ENCODE measurements around the gene TSSC4.

The TSSC4 gene

GRCh38 chr11:2436013-2436520 is 35.5 kb downstream of the TSSC4 start:
- no peak overlapping the region for H3K9ac ChIP-seq (ENCODE audit: low read depth, low read length)
- no peaks in the 10 kb centered on the region for H3K9me3 ChIP-seq (ENCODE audit: control insufficient read depth, insufficient read depth, low read length)
- H3K4me1 ChIP-seq (ENCODE audit: control insufficient read depth, insufficient read depth, low read length): no peaks in the 10 kb centered on the region
- no peaks in the 10 kb centered on the region for H3K36me3 ChIP-seq (ENCODE audit: control insufficient read depth, insufficient read depth, low read length)
- H3K27me3 ChIP-seq (ENCODE audit: control insufficient read depth, insufficient read depth, low read length): peaks cover 10% of the 10 kb centered on the region
- H3K4me3 ChIP-seq (ENCODE audit: low read depth, low read length): no peak overlapping the region

GRCh38 chr11:2436521-2437031 is 36.0 kb downstream of the TSSC4 start:
- H3K4me3 ChIP-seq (ENCODE audit: low read depth, low read length): no peak overlapping the region
- H3K4me1 ChIP-seq (ENCODE audit: control insufficient read depth, insufficient read depth, low read length): no peaks in the 10 kb centered on the region
- H3K27me3 ChIP-seq (ENCODE audit: control insufficient read depth, insufficient read depth, low read length): peaks cover 11% of the 10 kb centered on the region
- H3K9me3 ChIP-seq (ENCODE audit: control insufficient read depth, insufficient read depth, low read length): no peaks in the 10 kb centered on the region
- H3K36me3 ChIP-seq (ENCODE audit: control insufficient read depth, insufficient read depth, low read length): no peaks in the 10 kb centered on the region
- no peak overlapping the region for H3K9ac ChIP-seq (ENCODE audit: low read depth, low read length)

- H3K9me3 ChIP-seq (ENCODE audit: control insufficient read depth, insufficient read depth, low read length): no peaks in the 10 kb centered on the region
- no peaks in the 10 kb centered on the region for H3K36me3 ChIP-seq (ENCODE audit: control insufficient read depth, insufficient read depth, low read length)
- peaks cover 13% of the 10 kb centered on the region for H3K27me3 ChIP-seq (ENCODE audit: control insufficient read depth, insufficient read depth, low read length)
- no peaks in the 10 kb centered on the region for H3K4me1 ChIP-seq (ENCODE audit: control insufficient read depth, insufficient read depth, low read length)
- no peak overlapping the region for H3K4me3 ChIP-seq (ENCODE audit: low read depth, low read length)
- no peak overlapping the region for H3K9ac ChIP-seq (ENCODE audit: low read depth, low read length)
Observed at GRCh38 chr11:2437516-2437915, 37.0 kb downstream of the TSSC4 start.

- Histone ChIP-seq H3K27me3 (ENCODE audit: control insufficient read depth, insufficient read depth, low read length) (peaks cover 24% of the 10 kb centered on the region), H3K36me3 (ENCODE audit: control insufficient read depth, insufficient read depth, low read length) (no peaks in the 10 kb centered on the region), H3K4me3 (ENCODE audit: low read depth, low read length) (no peak overlapping the region)
Observed at GRCh38 chr11:2439820-2440219, 39.3 kb downstream of the TSSC4 start.

GRCh38 chr11:2440646-2441045 is 40.1 kb downstream of the TSSC4 start:
- Histone ChIP-seq H3K9me3 (ENCODE audit: control insufficient read depth, insufficient read depth, low read length) (no peaks in the 10 kb centered on the region), H3K9ac (ENCODE audit: low read depth, low read length) (no peak overlapping the region), H3K27me3 (ENCODE audit: control insufficient read depth, insufficient read depth, low read length) (peaks cover 26% of the 10 kb centered on the region), H3K4me3 (ENCODE audit: low read depth, low read length) (no peak overlapping the region), H3K36me3 (ENCODE audit: control insufficient read depth, insufficient read depth, low read length) (no peaks in the 10 kb centered on the region), H3K4me1 (ENCODE audit: control insufficient read depth, insufficient read depth, low read length) (no peaks in the 10 kb centered on the region)

More at GRCh38 chr11:2439820-2440219, 39.3 kb downstream of the TSSC4 start:
- Histone ChIP-seq H3K9ac (ENCODE audit: low read depth, low read length) (no peak overlapping the region), H3K9me3 (ENCODE audit: control insufficient read depth, insufficient read depth, low read length) (no peaks in the 10 kb centered on the region), H3K4me1 (ENCODE audit: control insufficient read depth, insufficient read depth, low read length) (no peaks in the 10 kb centered on the region)

GRCh38 chr11:2441171-2441570 is 40.6 kb downstream of the TSSC4 start:
- Histone ChIP-seq H3K4me3 (ENCODE audit: low read depth, low read length) (no peak overlapping the region), H3K9me3 (ENCODE audit: control insufficient read depth, insufficient read depth, low read length) (no peaks in the 10 kb centered on the region), H3K36me3 (ENCODE audit: control insufficient read depth, insufficient read depth, low read length) (no peaks in the 10 kb centered on the region), H3K27me3 (ENCODE audit: control insufficient read depth, insufficient read depth, low read length) (peaks cover 31% of the 10 kb centered on the region), H3K4me1 (ENCODE audit: control insufficient read depth, insufficient read depth, low read length) (no peaks in the 10 kb centered on the region), H3K9ac (ENCODE audit: low read depth, low read length) (no peak overlapping the region)

- Histone ChIP-seq H3K27me3 (ENCODE audit: control insufficient read depth, insufficient read depth, low read length) (peaks cover 44% of the 10 kb centered on the region), H3K4me3 (ENCODE audit: low read depth, low read length) (no peak overlapping the region), H3K36me3 (ENCODE audit: control insufficient read depth, insufficient read depth, low read length) (no peaks in the 10 kb centered on the region), H3K9me3 (ENCODE audit: control insufficient read depth, insufficient read depth, low read length) (no peaks in the 10 kb centered on the region), H3K4me1 (ENCODE audit: control insufficient read depth, insufficient read depth, low read length) (no peaks in the 10 kb centered on the region), H3K9ac (ENCODE audit: low read depth, low read length) (no peak overlapping the region)
Observed at GRCh38 chr11:2442589-2442988, 42.0 kb downstream of the TSSC4 start.

- Histone ChIP-seq H3K9me3 (ENCODE audit: control insufficient read depth, insufficient read depth, low read length) (no peaks in the 10 kb centered on the region), H3K9ac (ENCODE audit: low read depth, low read length) (no peak overlapping the region), H3K27me3 (ENCODE audit: control insufficient read depth, insufficient read depth, low read length) (peaks cover 46% of the 10 kb centered on the region), H3K4me3 (ENCODE audit: low read depth, low read length) (peak overlapping the region; percentile 54), H3K36me3 (ENCODE audit: control insufficient read depth, insufficient read depth, low read length) (no peaks in the 10 kb centered on the region), H3K4me1 (ENCODE audit: control insufficient read depth, insufficient read depth, low read length) (no peaks in the 10 kb centered on the region)
Observed at GRCh38 chr11:2443406-2443805, 42.9 kb downstream of the TSSC4 start.

GRCh38 chr11:2443881-2444820 is 43.6 kb downstream of the TSSC4 start, which contains the start of gene TRPM5:
TRPM5 (minus strand) TSS chr11:2444514; CDS start chr11:2423036, 21,478 bp downstream.
- no peaks in the 10 kb centered on the region for H3K36me3 ChIP-seq (ENCODE audit: control insufficient read depth, insufficient read depth, low read length)
- H3K27me3 ChIP-seq (ENCODE audit: control insufficient read depth, insufficient read depth, low read length): peaks cover 49% of the 10 kb centered on the region
- H3K9me3 ChIP-seq (ENCODE audit: control insufficient read depth, insufficient read depth, low read length): no peaks in the 10 kb centered on the region
- no peaks in the 10 kb centered on the region for H3K4me1 ChIP-seq (ENCODE audit: control insufficient read depth, insufficient read depth, low read length)
- H3K4me3 ChIP-seq (ENCODE audit: low read depth, low read length): peak within 1 kb of the TSS; percentile 55
- no peak within 1 kb of the TSS for H3K9ac ChIP-seq (ENCODE audit: low read depth, low read length)

GRCh38 chr11:2444821-2445745 is 44.5 kb downstream of the TSSC4 start, which contains the start of gene KCNQ1:
KCNQ1 (plus strand) TSS chr11:2445008; CDS start chr11:2445099, 91 bp downstream.
- H3K9ac ChIP-seq (ENCODE audit: low read depth, low read length): no peak within 1 kb of the TSS
- no peaks in the 10 kb centered on the region for H3K9me3 ChIP-seq (ENCODE audit: control insufficient read depth, insufficient read depth, low read length)
- no peaks in the 10 kb centered on the region for H3K36me3 ChIP-seq (ENCODE audit: control insufficient read depth, insufficient read depth, low read length)
- H3K27me3 ChIP-seq (ENCODE audit: control insufficient read depth, insufficient read depth, low read length): peaks cover 50% of the 10 kb centered on the region
- peak within 1 kb of the TSS; percentile 55 for H3K4me3 ChIP-seq (ENCODE audit: low read depth, low read length)
- H3K4me1 ChIP-seq (ENCODE audit: control insufficient read depth, insufficient read depth, low read length): no peaks in the 10 kb centered on the region
